Fibroblast of lung (primary cell): ENCODE data around the gene LCN10. TPM values are rescaled to one million over a fixed set of nuclear protein-coding genes. Genes with fewer than 3 reads are reported as not detected.

Experiments used
- DNase-seq, 2 donors: peaks; one replicate each; pipeline versions ENCODE4 v3.0.0 to v3.0.0-alpha.2; 2010; ENCODE audit warnings: low read depth in 2 of 2
- H2AFZ ChIP-seq: 2 replicates; pipeline ENCODE4 v1.5.1; 2012; ENCODE audit warnings: low read length, control low read depth, inconsistent platforms
- H3K27ac ChIP-seq: 2 replicates; pipeline ENCODE4 v1.5.1; 2011; ENCODE audit warnings: low read length, control low read depth; ENCODE audit not compliant: insufficient read depth
- H3K27me3 ChIP-seq: 2 replicates; pipeline ENCODE4 v1.5.1; 2011; ENCODE audit warnings: mild to moderate bottlenecking, low read length; ENCODE audit not compliant: control insufficient read depth, insufficient read depth
- H3K36me3 ChIP-seq: 2 replicates; pipeline ENCODE4 v1.5.1; 2011; ENCODE audit warnings: low read length; ENCODE audit not compliant: control insufficient read depth, insufficient read depth
- H3K4me1 ChIP-seq: 2 replicates; pipeline ENCODE4 v1.5.1; 2011; ENCODE audit warnings: low read length; ENCODE audit not compliant: control insufficient read depth, insufficient read depth; ENCODE audit errors: extremely low read depth
- H3K4me2 ChIP-seq: 2 replicates; pipeline ENCODE4 v1.5.1; 2011; ENCODE audit warnings: low read length, control low read depth; ENCODE audit not compliant: insufficient read depth; ENCODE audit errors: extremely low read depth
- H3K4me3 ChIP-seq, 4 experiments: fragments of 200-600 bp in 1 of 4; sonication (generic) in 1 of 4; replicated peaks in 1 of 4; 2 replicates each; pipeline ENCODE4 v1.5.1; 2011 to 2016; ENCODE audit warnings: low read length in 4 of 4, low read depth in 3 of 4, mild to moderate bottlenecking in 3 of 4, control low read depth in 2 of 4, inconsistent platforms in 1 of 4, mixed read lengths in 1 of 4; ENCODE audit not compliant: insufficient read depth in 1 of 4; ENCODE audit errors: control extremely low read depth in 1 of 4
- H3K79me2 ChIP-seq: 2 replicates; pipeline ENCODE4 v1.5.1; 2012; ENCODE audit warnings: mild to moderate bottlenecking, low read length, inconsistent platforms; ENCODE audit not compliant: control insufficient read depth, insufficient read depth
- H3K9ac ChIP-seq: 2 replicates; pipeline ENCODE4 v1.5.1; 2011; ENCODE audit warnings: mild to moderate bottlenecking, low read length, control low read depth; ENCODE audit not compliant: insufficient read depth
- H3K9me3 ChIP-seq: 2 replicates; pipeline ENCODE4 v1.5.1; 2012; ENCODE audit warnings: low read depth, low read length; ENCODE audit not compliant: control insufficient read depth, insufficient read depth
- H4K20me1 ChIP-seq: 2 replicates; pipeline ENCODE4 v1.5.1; 2011; ENCODE audit warnings: low read length; ENCODE audit not compliant: control insufficient read depth, insufficient read depth; ENCODE audit errors: extremely low read depth
- EZH2 ChIP-seq: IDR thresholded peaks from 2 replicates; pipeline ENCODE4 v1.5.1; 2012; ENCODE audit warnings: low read length, control low read depth, mild to moderate bottlenecking; ENCODE audit errors: missing control alignments
- polyA plus RNA-seq, 2 donors: library from polyadenylated mRNA; depleted of rRNA in 1 of 2; stranded (reverse) in 1 of 2; unstranded in 1 of 2; fragments of >200 nt; gene quantifications; 2 replicates each; pipeline ENCODE4 v1.2.1, GENCODE V29; 2011 to 2012; ENCODE audit warnings: missing spikeins in 1 of 2
- total RNA-seq: library from RNA; depleted of rRNA; stranded (reverse); fragments of >200 nt; gene quantifications from 2 replicates; pipeline ENCODE4 v1.2.1, GENCODE V29; 2014
- TF ChIP-seq, protein P1 (sequence below), 2 donors: IDR thresholded peaks in 1 of 2; conservative IDR thresholded peaks in 1 of 2; 1 replicate in 1 of 2; 2 replicates in 1 of 2; pipeline ENCODE4 v1.5.1; 2011 to 2012; ENCODE audit warnings: low read length in 2 of 2, control low read depth in 1 of 2, inconsistent platforms in 1 of 2, low read depth in 1 of 2, mild to moderate bottlenecking in 1 of 2

LCN10 gene
- total and polyA plus RNA-seq, 2 donors (not counting 1 experiment from before 2014, with no cell fraction given) = not detected

DNA sequence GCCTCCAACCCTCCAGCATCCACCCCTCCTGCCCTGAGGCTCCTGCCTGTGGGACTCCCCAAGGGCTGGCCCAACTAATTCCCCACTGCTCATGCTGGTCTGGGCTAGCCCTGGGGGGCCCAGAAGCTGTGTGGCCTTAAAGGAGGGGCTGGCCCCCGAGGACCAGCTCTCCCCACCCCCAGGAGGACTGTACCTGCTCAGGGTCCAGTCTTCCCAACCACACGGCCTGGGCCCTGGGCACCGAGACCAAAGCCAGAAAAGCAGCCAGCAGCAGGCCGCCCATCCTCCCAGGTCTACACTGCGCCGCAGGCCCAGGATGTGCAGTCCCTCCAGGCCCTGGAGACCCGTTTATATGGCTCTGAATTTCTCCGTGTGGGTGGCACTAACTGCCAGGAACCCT, 5.5 kb upstream of the LCN10 start, which contains the start of gene LCN6:
Gene LCN6 (minus strand): TSS at position 325 of the 400 bp plus-strand sequence. CDS start 42 bp downstream, at position 283.
- Histone ChIP-seq H3K79me2 (no peaks in the 10 kb centered on the region), H4K20me1 (no peaks in the 10 kb centered on the region), H2AFZ (no peak within 1 kb of the TSS), H3K27ac (no peak within 1 kb of the TSS), H3K4me1 (no peaks in the 10 kb centered on the region), H3K4me2 (no peak within 1 kb of the TSS), H3K9me3 (no peaks in the 10 kb centered on the region), H3K36me3 (no peaks in the 10 kb centered on the region), H3K27me3 (peaks cover under 1% of the 10 kb centered on the region), H3K9ac (no peak within 1 kb of the TSS), H3K4me3 (no peak within 1 kb of the TSS)
- DNase-seq = no peak
- no peak for TF ChIP-seq EZH2
- TF ChIP-seq, protein P1, sequence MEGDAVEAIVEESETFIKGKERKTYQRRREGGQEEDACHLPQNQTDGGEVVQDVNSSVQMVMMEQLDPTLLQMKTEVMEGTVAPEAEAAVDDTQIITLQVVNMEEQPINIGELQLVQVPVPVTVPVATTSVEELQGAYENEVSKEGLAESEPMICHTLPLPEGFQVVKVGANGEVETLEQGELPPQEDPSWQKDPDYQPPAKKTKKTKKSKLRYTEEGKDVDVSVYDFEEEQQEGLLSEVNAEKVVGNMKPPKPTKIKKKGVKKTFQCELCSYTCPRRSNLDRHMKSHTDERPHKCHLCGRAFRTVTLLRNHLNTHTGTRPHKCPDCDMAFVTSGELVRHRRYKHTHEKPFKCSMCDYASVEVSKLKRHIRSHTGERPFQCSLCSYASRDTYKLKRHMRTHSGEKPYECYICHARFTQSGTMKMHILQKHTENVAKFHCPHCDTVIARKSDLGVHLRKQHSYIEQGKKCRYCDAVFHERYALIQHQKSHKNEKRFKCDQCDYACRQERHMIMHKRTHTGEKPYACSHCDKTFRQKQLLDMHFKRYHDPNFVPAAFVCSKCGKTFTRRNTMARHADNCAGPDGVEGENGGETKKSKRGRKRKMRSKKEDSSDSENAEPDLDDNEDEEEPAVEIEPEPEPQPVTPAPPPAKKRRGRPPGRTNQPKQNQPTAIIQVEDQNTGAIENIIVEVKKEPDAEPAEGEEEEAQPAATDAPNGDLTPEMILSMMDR (conservative IDR thresholded peaks at IDR 0.05 in 1 of 2, IDR thresholded peaks at IDR 0.05 in 1 of 2; ENCODE audit: low read depth in 1 of 2, low read length in 2 of 2) = no peak

DNA sequence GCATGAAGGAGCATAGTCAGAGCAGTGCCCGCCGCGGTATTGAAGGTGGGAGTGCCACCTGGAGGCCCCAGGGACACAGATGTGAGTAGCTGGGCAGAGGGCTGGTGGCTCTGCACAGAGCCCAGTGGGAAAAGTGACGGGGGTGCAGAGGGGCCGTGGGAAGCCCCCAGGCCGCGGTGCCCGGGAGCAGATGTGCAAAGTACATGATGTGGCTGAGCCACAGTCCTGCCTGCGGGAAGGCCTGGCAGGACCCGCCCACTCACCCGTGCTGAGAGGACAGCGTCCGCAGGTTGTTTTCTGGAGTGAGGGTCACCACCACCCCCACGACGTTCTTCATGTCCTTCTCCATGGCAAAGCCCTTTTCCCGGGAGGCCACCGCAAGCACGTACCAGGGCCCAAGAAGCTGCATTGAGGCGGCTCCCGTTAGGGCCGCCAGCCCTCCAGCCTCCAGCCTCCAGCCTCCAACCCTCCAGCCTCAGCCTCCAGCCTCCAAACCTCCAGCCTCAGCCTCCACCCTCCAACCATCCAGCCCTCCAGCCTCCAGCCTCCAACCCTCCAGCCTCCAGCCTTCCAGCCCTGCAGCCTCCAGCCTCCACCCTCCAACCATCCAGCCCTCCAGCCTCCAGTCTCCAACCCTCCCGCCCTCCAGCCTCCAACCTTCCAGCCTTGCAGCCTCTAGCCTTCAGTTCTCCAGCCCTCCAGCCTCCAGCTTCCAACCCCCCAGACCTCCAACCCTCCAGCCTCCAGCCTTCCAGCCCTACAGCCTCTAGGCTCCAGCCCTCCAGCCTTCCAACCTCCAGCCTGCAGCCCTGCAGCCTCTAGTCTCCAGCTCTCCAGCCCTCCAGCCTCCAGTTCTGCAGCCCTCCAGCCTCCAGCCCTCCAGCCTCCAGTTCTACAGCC, 4.7 kb upstream of the LCN10 start:
- no peaks in the 10 kb centered on the region for H3K9me3 ChIP-seq
- no peak overlapping the region for H3K9ac ChIP-seq
- TF ChIP-seq, protein P1 (conservative IDR thresholded peaks at IDR 0.05 in 1 of 2, IDR thresholded peaks at IDR 0.05 in 1 of 2; ENCODE audit: low read depth in 1 of 2, low read length in 2 of 2) = no peak
- TF ChIP-seq EZH2 = no peak
- H3K4me2 ChIP-seq = no peak overlapping the region
- no peak overlapping the region for H3K27ac ChIP-seq
- H4K20me1 ChIP-seq = no peaks in the 10 kb centered on the region
- no peak overlapping the region for H3K4me3 ChIP-seq
- H2AFZ ChIP-seq = no peak overlapping the region
- DNase-seq = no peak
- no peaks in the 10 kb centered on the region for H3K36me3 ChIP-seq
- H3K79me2 ChIP-seq = no peaks in the 10 kb centered on the region
- H3K27me3 ChIP-seq = peaks cover 8% of the 10 kb centered on the region
- H3K4me1 ChIP-seq = no peaks in the 10 kb centered on the region

- H2AFZ ChIP-seq = no peak overlapping the region
- no peak overlapping the region for H3K4me3 ChIP-seq
- H4K20me1 ChIP-seq = no peaks in the 10 kb centered on the region
- H3K27me3 ChIP-seq = peaks cover 14% of the 10 kb centered on the region
- DNase-seq = no peak
- H3K9me3 ChIP-seq = no peaks in the 10 kb centered on the region
- H3K9ac ChIP-seq = no peak overlapping the region
- H3K4me2 ChIP-seq = no peak overlapping the region
- no peaks in the 10 kb centered on the region for H3K79me2 ChIP-seq
- TF ChIP-seq, protein P1 (conservative IDR thresholded peaks at IDR 0.05 in 1 of 2, IDR thresholded peaks at IDR 0.05 in 1 of 2; ENCODE audit: low read depth in 1 of 2, low read length in 2 of 2) = no peak
- no peak for TF ChIP-seq EZH2
- H3K36me3 ChIP-seq = no peaks in the 10 kb centered on the region
- no peaks in the 10 kb centered on the region for H3K4me1 ChIP-seq
- no peak overlapping the region for H3K27ac ChIP-seq
Measured at GRCh38 chr9:136746621-136747020, 3.9 kb upstream of the LCN10 start.
